Subcutaneous adipose tissue (tissue), 4 donors: ENCODE measurements around the gene CLDN17. TPM values are rescaled to one million over a fixed set of nuclear protein-coding genes. Genes with fewer than 3 reads are reported as not detected.

ENCODE experiments used
- CTCF ChIP-seq: fragments of 450-650 bp; IDR thresholded peaks from one replicate; pipeline ENCODE4 v1.5.1; 2016; ENCODE audit warnings: low read depth, mild to moderate bottlenecking, control low read depth, antibody characterized with exemption, moderate library complexity
- total RNA-seq, 4 donors: library from RNA; depleted of rRNA; stranded (reverse); fragments of >200 nt; gene quantifications; one replicate each; pipeline ENCODE4 v1.1.0, GENCODE V29; 2016

CLDN17 gene
- total RNA-seq, 4 donors from 2014 or later = not detected

- TF ChIP-seq CTCF = no peak
Measured at GRCh38 chr21:30164796-30165195, 1.8 kb downstream of the CLDN17 start.

- no peak for TF ChIP-seq CTCF
Measured at GRCh38 chr21:30153697-30154340, 12.8 kb downstream of the CLDN17 start.

GRCh38 chr21:30152792-30153191 lies 13.8 kb downstream of the CLDN17 start:
- TF ChIP-seq CTCF = no peak

GRCh38 chr21:30148906-30149305 lies 17.7 kb downstream of the CLDN17 start:
- TF ChIP-seq CTCF = no peak

- TF ChIP-seq CTCF = no peak
Measured at GRCh38 chr21:30146558-30147282, 19.9 kb downstream of the CLDN17 start.

DNA sequence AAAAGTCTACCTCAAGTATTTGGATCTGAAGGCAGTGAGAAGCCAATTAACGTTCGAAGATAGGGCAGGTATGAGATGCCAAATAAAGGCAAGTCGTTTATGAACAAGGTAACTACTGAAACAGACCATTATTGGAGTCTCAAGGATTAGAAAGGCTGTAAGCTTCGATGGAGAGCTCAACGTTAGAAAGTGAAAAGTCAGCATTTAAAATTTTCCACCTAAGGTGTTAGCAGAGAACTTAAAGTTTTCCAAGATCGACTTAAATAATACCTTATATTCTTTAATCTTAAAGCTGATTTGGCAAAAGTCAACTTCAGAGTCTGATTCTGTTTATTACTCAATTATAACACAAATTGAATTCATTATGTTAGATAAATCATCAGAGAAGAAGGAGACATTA lies 28.1 kb downstream of the CLDN17 start:
- TF ChIP-seq CTCF = no peak

DNA sequence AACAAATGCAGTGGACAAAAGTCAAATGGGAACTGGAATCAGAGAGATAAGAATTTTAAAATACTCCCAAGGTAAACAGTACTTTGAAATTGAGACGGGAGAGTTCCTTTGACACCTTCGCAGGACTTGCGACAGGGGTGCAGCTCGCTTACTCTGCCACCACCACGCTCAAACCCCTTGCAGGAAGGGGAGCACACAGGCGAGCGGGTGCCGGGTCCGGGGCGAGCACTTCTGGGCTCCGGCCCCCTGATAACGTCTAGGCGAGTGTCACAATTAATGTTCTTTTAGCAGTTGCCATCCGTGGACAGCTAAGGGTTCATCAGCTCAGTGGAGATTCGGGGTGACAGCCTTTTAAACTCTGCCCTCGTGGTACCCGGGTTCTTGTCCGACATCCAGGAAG lies 37.4 kb downstream of the CLDN17 start:
- no peak for TF ChIP-seq CTCF
